Fibroblast of the aortic adventitia (primary cell): ENCODE data around the gene PRDM15. TPM values are rescaled to one million over a fixed set of nuclear protein-coding genes. Genes with fewer than 3 reads are reported as not detected.
A peak's percentile ranks its signal among the peaks of the same experiment; 100 is the strongest.

Experiments
- DNase-seq: peaks from one replicate; pipeline ENCODE4 v3.0.0-alpha.2; 2010; ENCODE audit warnings: low read depth
- H3K4me3 ChIP-seq: 2 replicates; pipeline ENCODE4 v1.5.1; 2011; ENCODE audit warnings: low read depth, mild to moderate bottlenecking, control low read depth, low read length, moderate library complexity
- total RNA-seq: library from RNA; depleted of rRNA; stranded (reverse); fragments of >200 nt; gene quantifications from 2 replicates; pipeline ENCODE4 v1.2.3, GENCODE V29; 2012; ENCODE audit warnings: low replicate concordance
- TF ChIP-seq, protein P1 (sequence below): IDR thresholded peaks from 2 replicates; pipeline ENCODE4 v1.5.1; 2011; ENCODE audit warnings: mild to moderate bottlenecking, low read length, control low read depth, inconsistent platforms; ENCODE audit not compliant: insufficient read depth

Gene PRDM15
- total RNA-seq, 1 donor = 4.7 TPM

DNA sequence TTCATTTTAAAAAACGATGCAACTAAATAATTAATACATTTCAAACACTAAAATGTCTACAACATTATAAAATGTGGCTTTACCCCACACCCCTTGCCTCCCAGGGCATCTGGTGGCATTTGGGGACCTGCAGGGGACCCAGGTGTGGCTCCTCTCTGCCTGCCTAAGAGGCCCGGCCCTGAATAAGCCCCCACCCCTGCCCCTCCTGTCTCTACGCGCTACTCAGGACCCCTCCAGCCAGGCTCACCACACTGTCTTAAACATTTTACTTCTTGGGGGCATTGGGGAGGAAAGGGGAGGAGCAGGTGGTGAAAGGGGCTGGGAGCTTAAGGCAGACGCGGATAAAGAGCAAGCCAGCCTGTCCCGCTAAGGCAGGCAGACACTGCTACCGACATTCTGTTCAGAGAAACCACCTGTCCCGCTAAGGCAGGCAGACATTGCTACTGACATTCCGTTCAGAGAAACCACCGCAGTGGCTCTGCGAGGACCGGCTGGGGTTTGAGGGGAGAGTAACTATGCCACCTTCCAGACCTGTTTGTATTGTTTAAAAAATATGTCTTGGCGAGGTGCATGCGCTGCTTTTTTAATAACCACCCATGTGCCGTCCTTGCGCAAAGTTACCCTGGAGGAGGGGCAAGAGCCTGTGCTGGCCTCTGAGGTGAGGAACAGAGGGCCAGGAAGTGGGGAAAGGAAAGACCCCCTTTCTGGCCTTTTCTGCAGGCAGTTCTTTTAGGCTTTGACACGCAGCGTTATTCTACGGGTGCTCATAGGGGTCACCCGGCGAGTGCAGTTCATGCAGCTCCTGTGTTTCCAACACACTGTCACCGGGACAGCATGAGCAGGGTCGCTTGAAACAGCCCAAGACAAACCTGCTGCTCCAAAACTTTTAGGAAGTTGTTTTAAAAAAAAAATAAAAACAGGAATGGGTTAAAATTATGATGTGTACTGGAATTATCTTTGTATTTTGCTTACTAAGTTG is 61.0 kb downstream of the PRDM15 start:
- TF ChIP-seq, protein P1, sequence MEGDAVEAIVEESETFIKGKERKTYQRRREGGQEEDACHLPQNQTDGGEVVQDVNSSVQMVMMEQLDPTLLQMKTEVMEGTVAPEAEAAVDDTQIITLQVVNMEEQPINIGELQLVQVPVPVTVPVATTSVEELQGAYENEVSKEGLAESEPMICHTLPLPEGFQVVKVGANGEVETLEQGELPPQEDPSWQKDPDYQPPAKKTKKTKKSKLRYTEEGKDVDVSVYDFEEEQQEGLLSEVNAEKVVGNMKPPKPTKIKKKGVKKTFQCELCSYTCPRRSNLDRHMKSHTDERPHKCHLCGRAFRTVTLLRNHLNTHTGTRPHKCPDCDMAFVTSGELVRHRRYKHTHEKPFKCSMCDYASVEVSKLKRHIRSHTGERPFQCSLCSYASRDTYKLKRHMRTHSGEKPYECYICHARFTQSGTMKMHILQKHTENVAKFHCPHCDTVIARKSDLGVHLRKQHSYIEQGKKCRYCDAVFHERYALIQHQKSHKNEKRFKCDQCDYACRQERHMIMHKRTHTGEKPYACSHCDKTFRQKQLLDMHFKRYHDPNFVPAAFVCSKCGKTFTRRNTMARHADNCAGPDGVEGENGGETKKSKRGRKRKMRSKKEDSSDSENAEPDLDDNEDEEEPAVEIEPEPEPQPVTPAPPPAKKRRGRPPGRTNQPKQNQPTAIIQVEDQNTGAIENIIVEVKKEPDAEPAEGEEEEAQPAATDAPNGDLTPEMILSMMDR = no peak
- no peak overlapping the region for H3K4me3 ChIP-seq

DNA sequence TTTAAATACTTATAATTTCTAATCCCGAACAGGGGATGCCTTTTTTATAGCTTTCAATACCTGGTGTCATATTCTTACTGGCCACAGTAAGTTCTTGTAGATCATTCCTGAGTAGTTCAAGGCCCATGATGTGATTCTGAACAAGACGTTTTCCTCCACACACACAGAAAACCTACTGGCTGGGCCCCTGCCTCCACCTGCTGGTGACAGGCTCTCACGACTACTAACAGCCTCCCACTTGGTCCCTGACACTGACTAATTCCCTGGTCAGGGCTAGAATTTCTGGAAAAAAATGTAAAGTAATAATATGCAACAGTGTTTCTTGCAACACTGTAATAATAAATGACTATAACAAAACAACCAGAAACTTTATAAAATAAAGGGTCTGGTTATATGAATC is 61.9 kb downstream of the PRDM15 start:
- peak; percentile 80 for DNase-seq
- TF ChIP-seq, protein P1 = peak; percentile 88
- H3K4me3 ChIP-seq = no peak overlapping the region

More for the DNA sequence above, 61.0 kb downstream of the PRDM15 start:
- no peak for DNase-seq

DNA sequence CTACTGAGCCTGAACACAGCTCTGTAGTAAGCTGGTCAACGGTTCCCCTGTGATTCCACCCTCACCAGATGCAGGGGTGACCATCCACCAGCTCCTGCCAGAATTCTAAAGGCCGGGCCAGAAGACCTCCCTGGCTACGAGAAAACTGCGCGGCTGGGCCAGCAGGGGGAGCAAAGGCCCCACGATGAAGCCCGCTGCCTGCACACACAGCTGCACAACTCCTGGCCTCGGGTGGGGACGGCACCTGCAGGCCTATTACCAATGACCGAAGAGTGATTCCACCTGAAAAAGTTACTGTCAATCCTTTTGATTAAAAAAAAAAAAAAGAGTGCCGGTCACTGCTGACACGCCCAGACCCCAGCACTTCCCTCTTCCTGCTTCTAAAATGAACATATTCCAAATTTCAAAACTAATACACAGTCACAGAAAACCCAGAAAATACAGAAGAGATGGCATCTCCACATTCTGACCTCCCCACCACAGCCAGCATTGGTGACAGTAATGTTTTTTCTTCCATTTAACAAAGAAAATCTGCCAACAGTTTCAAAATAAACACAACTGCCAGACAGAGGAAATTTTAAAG is 62.5 kb downstream of the PRDM15 start:
- TF ChIP-seq, protein P1 = peak; percentile 87
- peak; percentile 56 for DNase-seq
- no peak overlapping the region for H3K4me3 ChIP-seq

DNA sequence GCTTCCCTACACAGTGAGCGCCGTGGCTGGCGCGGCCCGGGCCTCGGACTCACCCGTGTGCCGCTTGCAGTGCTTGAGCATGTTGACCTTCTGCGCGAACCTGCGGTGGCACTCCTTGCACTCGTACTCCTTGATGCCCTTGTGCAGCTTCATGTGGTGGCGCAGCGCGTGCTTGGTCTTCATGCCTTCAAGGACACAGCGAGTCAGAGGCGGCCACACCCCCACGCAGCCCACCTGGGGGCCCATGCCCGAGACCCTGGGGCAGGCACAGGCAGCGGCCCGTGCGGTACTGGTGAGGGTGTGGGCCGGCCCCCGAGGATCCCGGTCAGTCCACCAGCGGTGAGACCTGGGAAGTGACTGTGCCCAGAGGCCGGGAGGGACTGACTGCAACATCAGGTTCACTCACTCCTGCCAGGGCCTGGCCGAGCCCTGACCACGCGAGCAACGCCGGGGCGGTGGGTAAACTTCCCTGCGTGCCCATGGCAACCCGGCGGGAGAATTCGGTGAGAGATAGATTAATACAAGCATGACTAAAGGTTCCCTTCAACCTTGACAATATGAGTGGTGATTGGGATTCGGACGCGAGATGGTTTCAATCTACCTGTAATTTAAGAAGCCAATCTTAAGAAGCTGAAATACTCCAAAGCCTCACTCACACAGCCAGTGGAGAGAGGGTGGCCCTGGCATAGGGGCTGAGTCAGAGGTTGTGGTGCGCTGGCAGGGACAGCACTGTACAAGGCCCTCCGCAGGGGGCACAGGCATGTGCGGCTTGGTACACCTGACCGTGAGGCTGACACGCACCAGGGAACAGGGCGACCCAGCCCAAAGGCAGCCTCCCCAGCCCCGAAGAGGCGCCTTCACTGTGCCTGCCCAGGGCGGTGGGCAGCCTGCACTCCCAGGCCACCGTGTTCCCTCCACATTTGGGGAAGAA is 63.2 kb downstream of the PRDM15 start:
- DNase-seq = no peak
- TF ChIP-seq, protein P1 = no peak
- H3K4me3 ChIP-seq = no peak overlapping the region

DNA sequence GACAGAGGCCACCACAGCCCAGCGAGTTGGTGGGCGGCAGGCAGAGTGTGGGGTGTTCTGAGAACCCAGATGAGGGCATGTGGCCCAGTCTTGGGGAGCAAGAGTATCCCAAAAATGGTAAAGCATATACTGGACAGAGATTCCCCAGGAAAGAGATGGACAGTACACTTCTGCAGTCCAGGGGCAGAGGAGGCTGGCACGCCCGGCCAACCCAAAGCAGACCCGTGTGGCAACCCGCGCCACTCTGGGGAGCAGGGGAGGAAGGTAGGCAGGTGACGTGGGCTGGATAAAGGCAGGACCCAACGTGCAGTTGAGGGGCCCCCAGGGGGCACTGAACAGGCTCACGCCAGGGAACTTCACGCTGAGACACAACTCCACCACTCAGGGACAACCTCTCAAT is 65.9 kb downstream of the PRDM15 start:
- DNase-seq = no peak
- no peak overlapping the region for H3K4me3 ChIP-seq
- TF ChIP-seq, protein P1 = no peak

DNA sequence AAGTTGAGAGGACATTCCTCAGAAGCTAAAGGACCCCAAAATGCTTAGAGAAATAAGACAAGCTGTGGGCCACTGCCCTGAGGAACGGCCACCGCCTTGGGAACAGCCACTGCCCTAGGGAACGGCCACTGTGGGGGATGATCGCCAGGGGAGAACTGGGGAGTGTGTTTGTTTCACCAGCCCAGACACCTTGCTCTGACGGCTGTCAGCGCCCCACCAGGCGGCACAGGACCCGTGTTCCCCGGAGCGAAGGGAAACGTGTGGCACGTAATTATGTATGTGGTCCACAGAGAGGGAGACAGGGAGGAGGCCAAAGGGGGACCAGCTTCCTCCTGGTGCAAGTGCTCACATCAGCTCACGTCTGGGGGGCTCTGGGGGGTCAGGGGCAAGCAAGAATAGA is 66.5 kb downstream of the PRDM15 start:
- TF ChIP-seq, protein P1 = no peak
- no peak overlapping the region for H3K4me3 ChIP-seq
- DNase-seq = no peak
